ENCODE measurements around the gene INO80C.
"Not testable (repeated sequence)": the region's sequence is repeated elsewhere in the genome, so short reads cannot be mapped to it uniquely, and the experiment has no call there.

Gene INO80C

GRCh38 chr18:35457140-35457704, 40.5 kb downstream of the INO80C start:
- no peak for DNase-seq

- DNase-seq, result no peak
These were observed 41.6 kb downstream of the INO80C start for GRCh38 chr18:35455926-35456763.

GRCh38 chr18:35454803-35455202, 43.0 kb downstream of the INO80C start:
- DNase-seq, result no peak

- not testable (repeated sequence) for DNase-seq
These were observed 44.7 kb downstream of the INO80C start for GRCh38 chr18:35453065-35453464.

- DNase-seq, result no peak
These were observed 45.8 kb downstream of the INO80C start for GRCh38 chr18:35451916-35452315.

GRCh38 chr18:35451032-35451431, 46.7 kb downstream of the INO80C start:
- DNase-seq, result no peak

GRCh38 chr18:35444636-35445035, 53.1 kb downstream of the INO80C start:
- DNase-seq, result no peak

- DNase-seq, result no peak
These were observed 53.9 kb downstream of the INO80C start for GRCh38 chr18:35443847-35444246.

- no peak for DNase-seq
These were observed 54.3 kb downstream of the INO80C start for GRCh38 chr18:35443434-35443833.

GRCh38 chr18:35442701-35443100, 55.1 kb downstream of the INO80C start:
- DNase-seq, result no peak

- no peak for DNase-seq
These were observed 55.7 kb downstream of the INO80C start for GRCh38 chr18:35441857-35442595.

GRCh38 chr18:35438480-35439234, 59.1 kb downstream of the INO80C start:
- DNase-seq, result no peak

- no peak for DNase-seq
These were observed 59.9 kb downstream of the INO80C start for GRCh38 chr18:35437836-35438235.

- DNase-seq, result no peak
These were observed 61.6 kb downstream of the INO80C start for GRCh38 chr18:35436076-35436649.

GRCh38 chr18:35435401-35435800, 62.4 kb downstream of the INO80C start:
- DNase-seq, result no peak

- DNase-seq, result no peak
These were observed 65.2 kb downstream of the INO80C start for GRCh38 chr18:35432565-35433001.

GRCh38 chr18:35431374-35431741, 66.4 kb downstream of the INO80C start:
- no peak for DNase-seq

- DNase-seq, result no peak
These were observed 66.9 kb downstream of the INO80C start for GRCh38 chr18:35430721-35431373.

GRCh38 chr18:35426786-35427185, 71.0 kb downstream of the INO80C start:
- no peak for DNase-seq

- no peak for DNase-seq
These were observed 73.4 kb downstream of the INO80C start for GRCh38 chr18:35424356-35424755.

GRCh38 chr18:35422237-35422636, 75.5 kb downstream of the INO80C start:
- no peak for DNase-seq

GRCh38 chr18:35418610-35419009, 79.2 kb downstream of the INO80C start:
- no peak for DNase-seq
